Heart right ventricle (tissue), 16 donors: Measurements from ENCODE around the gene ATP10A. TPM values are rescaled to one million over a fixed set of nuclear protein-coding genes. Genes with fewer than 3 reads are reported as not detected.

Experiments
- ATAC-seq, 8 donors: fragments of 200-7000 bp; cut with Tn5 transposase; one replicate each; pipeline ENCODE4 v1.9.1; 2020; ENCODE audit warnings: mild to moderate bottlenecking in 8 of 8, moderate library complexity in 8 of 8, moderate number of reproducible peaks in 1 of 8
- DNase-seq, 2 donors: peaks; one replicate each; pipeline ENCODE4 v3.0.0-alpha.2; 2020
- H3K27ac ChIP-seq, 10 donors: fragments of 200-600 bp; sonication (generic) in 2 of 10; one replicate each; pipeline versions ENCODE4 v1.5.0 to v1.8.0; 2020 to 2022; ENCODE audit warnings: mild to moderate bottlenecking in 3 of 10
- H3K27me3 ChIP-seq, 7 donors: fragments of 200-600 bp; one replicate each; pipeline ENCODE4 v1.8.0; 2021 to 2022; ENCODE audit warnings: mild to moderate bottlenecking in 2 of 7
- H3K36me3 ChIP-seq, 9 donors: fragments of 200-600 bp; sonication (generic) in 1 of 9; one replicate each; pipeline versions ENCODE4 v1.5.0 to v1.8.0; 2020 to 2022; ENCODE audit warnings: mild to moderate bottlenecking in 2 of 9
- H3K4me1 ChIP-seq, 9 donors: fragments of 200-600 bp; sonication (generic) in 1 of 9; one replicate each; pipeline versions ENCODE4 v1.5.0 to v1.8.0; 2020 to 2022; ENCODE audit warnings: mild to moderate bottlenecking in 4 of 9
- H3K4me3 ChIP-seq, 10 donors: fragments of 200-600 bp; sonication (generic) in 2 of 10; one replicate each; pipeline versions ENCODE4 v1.5.0 to v1.8.0; 2020 to 2022; ENCODE audit warnings: mild to moderate bottlenecking in 7 of 10, moderate library complexity in 2 of 10
- H3K9me3 ChIP-seq, 11 donors: fragments of 200-600 bp in 10 of 11; sonication (generic) in 2 of 11; one replicate each; pipeline versions ENCODE4 v1.5.0 to v1.8.0; 2013 to 2022; ENCODE audit warnings: mild to moderate bottlenecking in 2 of 11, control low read depth in 1 of 11, moderate library complexity in 1 of 11
- WGBS, 2 donors: extraction: QIAGEN DNeasy Blood & Tissue Kit; methylation state at CpG; one replicate each; pipeline ENCODE4 v1.1.7; 2013; ENCODE audit warnings: inconsistent platforms in 1 of 2; 5-methylcytosine and 5-hydroxymethylcytosine counted together
- intact Hi-C, 10 donors: fragments of 100-400 bp; cut with DNase I; formaldehyde crosslinking; loops; one replicate each; pipeline versions ENCODE4 v1.11.1 to v1.14.2; 2022
- polyA plus RNA-seq, 2 donors: library from polyadenylated mRNA; stranded (reverse); fragments of 200-250 nt; gene quantifications; one replicate each; pipeline ENCODE4 v1.2.3, GENCODE V29; 2013
- total RNA-seq, 10 donors: library from RNA; stranded (reverse); fragmentation: NEBNext Ultra II Directional in 3 of 10; extraction: Animal tissue kit (Norgen Biotek cat#: 25700) in 3 of 10; gene quantifications; one replicate each; pipeline versions ENCODE4 v1.2.1 to v1.2.4, GENCODE V29; 2021 to 2023
- TF ChIP-seq, protein P1 (sequence below), 9 donors: fragments of 200-600 bp; sonication (generic) in 2 of 9; IDR thresholded peaks; one replicate each; pipeline versions ENCODE4 v1.5.0 to v1.8.0; 2021 to 2022; ENCODE audit warnings: antibody characterized with exemption in 9 of 9, mild to moderate bottlenecking in 5 of 9, moderate library complexity in 1 of 9
- donor health status: Arrhythmogenic right ventricular cardiomyopathy.
- donor health status: ischemic (EF 13 %, LVEDD 7.1; RV severe dilation, severe dysfunction).
- donor health status: healthy with polysubstance abuse.
- donor health status: DM: no; HTN: yes; CAD: no.
- donor health status: DM: no; HTN: no; CAD: no.
- donor health status: ischemic (EF 25% LVEDD 6.9; RV normal size, moderate dysfunction).
- donor health status: ischemic (EF 25% LVEDD 5.7; RV mildly dilated, moderate dysfunction).
- donor health status: healthy.
- donor health status: DM: yes; HTN: yes; CAD: no.
- donor health status: Ischemic cardiomyopathy.
- donor health status: ischemic (EF 35%, LVEDD 5.7; RV mildly dilated, moderate dysfunction).
- donor health status: nonischemic (EF 11% LVEDD 7.7; RV severe dilation, severe dysfunction).
- donor health status: DM: yes; HTN: yes; CAD: no.
- donor health status: PGD.
- donor health status: ischemic (EF 29% LVEDD 5.4; RV normal size, mild dysfunction).
- donor health status: nonischemic (EF 23%, LVEDD 6.1; RV moderate dilation, normal function).

ATP10A gene
- total and polyA plus RNA-seq, 12 donors, result 0.45 to 2.2 (median 0.89) TPM

- H3K4me3 ChIP-seq, result no peak overlapping the region
- intact Hi-C loops, result loop anchor here in 1 of 10 donors (5.0 kb wide), 1 partner anchor 60 kb away; no protein-coding TSS in a partner anchor
Measured at GRCh38 chr15:25852027-25852426, 11.1 kb downstream of the ATP10A start.

GRCh38 chr15:25850154-25851111 lies 12.7 kb downstream of the ATP10A start:
- peaks cover 0 to 50% (median 15%) of the 10 kb centered on the region in 9 donors for H3K4me1 ChIP-seq
- H3K9me3 ChIP-seq, result no peaks in the 10 kb centered on the region
- intact Hi-C loops, result loop anchor here in 1 of 10 donors (5.0 kb wide), 1 partner anchor 58 kb away; no protein-coding TSS in a partner anchor
- H3K4me3 ChIP-seq, result peak overlapping the region in 9 of 10 donors; percentile 23 to 53 (median 46)
- TF ChIP-seq, protein P1, sequence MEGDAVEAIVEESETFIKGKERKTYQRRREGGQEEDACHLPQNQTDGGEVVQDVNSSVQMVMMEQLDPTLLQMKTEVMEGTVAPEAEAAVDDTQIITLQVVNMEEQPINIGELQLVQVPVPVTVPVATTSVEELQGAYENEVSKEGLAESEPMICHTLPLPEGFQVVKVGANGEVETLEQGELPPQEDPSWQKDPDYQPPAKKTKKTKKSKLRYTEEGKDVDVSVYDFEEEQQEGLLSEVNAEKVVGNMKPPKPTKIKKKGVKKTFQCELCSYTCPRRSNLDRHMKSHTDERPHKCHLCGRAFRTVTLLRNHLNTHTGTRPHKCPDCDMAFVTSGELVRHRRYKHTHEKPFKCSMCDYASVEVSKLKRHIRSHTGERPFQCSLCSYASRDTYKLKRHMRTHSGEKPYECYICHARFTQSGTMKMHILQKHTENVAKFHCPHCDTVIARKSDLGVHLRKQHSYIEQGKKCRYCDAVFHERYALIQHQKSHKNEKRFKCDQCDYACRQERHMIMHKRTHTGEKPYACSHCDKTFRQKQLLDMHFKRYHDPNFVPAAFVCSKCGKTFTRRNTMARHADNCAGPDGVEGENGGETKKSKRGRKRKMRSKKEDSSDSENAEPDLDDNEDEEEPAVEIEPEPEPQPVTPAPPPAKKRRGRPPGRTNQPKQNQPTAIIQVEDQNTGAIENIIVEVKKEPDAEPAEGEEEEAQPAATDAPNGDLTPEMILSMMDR (IDR thresholded peaks at IDR 0.05), result no peak
- H3K27ac ChIP-seq, result peak overlapping the region; percentile 40 to 86 (median 75)
- H3K36me3 ChIP-seq, result no peaks in the 10 kb centered on the region
- ATAC-seq (peak; percentile 84 to 95 (median 89)), DNase-seq (peak; percentile 77 to 79)
- 11 to 16% methylated on average over 28 to 36 of the region's 36 CpGs for WGBS, 2 donors
- H3K27me3 ChIP-seq, result peaks cover 0 to 4% (median 0%) of the 10 kb centered on the region in 7 donors

More at GRCh38 chr15:25852027-25852426, 11.1 kb downstream of the ATP10A start:
- Histone ChIP-seq H3K36me3 (no peaks in the 10 kb centered on the region), H3K27me3 (peaks cover 0 to 4% (median 0%) of the 10 kb centered on the region in 7 donors), H3K9me3 (no peaks in the 10 kb centered on the region), H3K27ac (peak overlapping the region in 1 of 10 donors; percentile 4), H3K4me1 (peaks cover 0 to 44% (median 15%) of the 10 kb centered on the region in 9 donors)
- TF ChIP-seq, protein P1 (IDR thresholded peaks at IDR 0.05), result no peak
- ATAC-seq, result no peak
- no peak for DNase-seq

DNA sequence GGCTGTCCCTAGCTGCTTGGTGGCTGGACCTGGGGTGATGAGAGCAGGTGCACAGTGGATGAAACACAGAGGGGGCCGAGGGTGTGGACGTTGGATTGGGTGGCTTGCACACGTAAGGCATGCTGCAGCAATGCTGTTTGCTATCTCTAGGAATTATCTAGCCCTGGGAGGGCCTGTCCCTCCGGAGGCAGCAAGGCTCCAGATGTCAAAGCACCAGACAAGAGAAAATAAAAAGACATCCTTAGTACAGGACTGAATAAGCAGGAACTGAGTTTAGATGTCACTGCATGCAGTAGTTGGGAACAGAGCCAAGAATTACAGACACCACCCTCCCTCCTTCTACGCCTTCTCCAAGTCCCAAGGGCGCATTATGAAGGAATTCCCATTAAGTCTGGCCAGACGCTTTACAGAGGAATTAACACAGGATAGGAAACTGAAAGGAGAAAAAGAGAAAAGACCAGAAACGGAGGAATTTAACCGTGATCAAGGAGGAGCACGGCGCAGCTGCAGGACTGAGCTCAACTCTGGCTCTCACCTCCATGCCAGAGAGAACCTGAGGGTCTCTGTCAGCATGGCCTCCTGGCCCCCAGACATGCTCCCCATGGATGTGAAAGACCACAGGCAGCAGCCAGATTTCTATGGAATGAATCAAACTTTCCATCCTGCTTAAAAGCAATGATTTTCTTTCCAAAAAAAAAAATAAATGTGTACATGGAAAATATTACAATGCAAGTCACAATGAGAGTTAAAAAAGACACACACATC lies 13.8 kb downstream of the ATP10A start:
- Histone ChIP-seq H3K27me3 (peaks cover 0 to 4% (median 0%) of the 10 kb centered on the region in 7 donors), H3K9me3 (no peaks in the 10 kb centered on the region), H3K27ac (peak overlapping the region in 9 of 10 donors; percentile 40 to 86 (median 76)), H3K36me3 (no peaks in the 10 kb centered on the region), H3K4me1 (peaks cover 0 to 50% (median 15%) of the 10 kb centered on the region in 9 donors), H3K4me3 (peak overlapping the region in 7 of 10 donors; percentile 5 to 53 (median 46))
- ATAC-seq (peak; percentile 62 to 90 (median 74)), DNase-seq (peak in 1 of 2 donors; percentile 69)
- 26 to 35% methylated on average over 11 of the region's 11 CpGs for WGBS, 2 donors
- TF ChIP-seq, protein P1 (IDR thresholded peaks at IDR 0.05), result no peak
- intact Hi-C loops, result loop anchor here in 1 of 10 donors (2.0 to 5.0 kb wide), 2 partner anchors 61 to 112 kb away; no protein-coding TSS in a partner anchor

GRCh38 chr15:25848784-25849156 lies 14.4 kb downstream of the ATP10A start:
- Histone ChIP-seq H3K4me3 (peak overlapping the region in 3 of 10 donors; percentile 40 to 53 (median 52)), H3K27me3 (peaks cover 0 to 6% (median 3%) of the 10 kb centered on the region in 7 donors), H3K27ac (peak overlapping the region in 8 of 10 donors; percentile 20 to 83 (median 72)), H3K9me3 (no peaks in the 10 kb centered on the region), H3K36me3 (no peaks in the 10 kb centered on the region), H3K4me1 (peaks cover 0 to 50% (median 15%) of the 10 kb centered on the region in 9 donors)
- ATAC-seq, result peak in 1 of 8 donors; percentile 2
- DNase-seq, result no peak
- TF ChIP-seq, protein P1 (IDR thresholded peaks at IDR 0.05), result no peak
- intact Hi-C loops, result loop anchor here in 1 of 10 donors (2.0 to 5.0 kb wide), 2 partner anchors 60 to 111 kb away; no protein-coding TSS in a partner anchor
- 68 to 71% methylated on average over 5 of the region's 5 CpGs for WGBS, 2 donors
